Measurements from ENCODE around the gene CDIPT.

DNA sequence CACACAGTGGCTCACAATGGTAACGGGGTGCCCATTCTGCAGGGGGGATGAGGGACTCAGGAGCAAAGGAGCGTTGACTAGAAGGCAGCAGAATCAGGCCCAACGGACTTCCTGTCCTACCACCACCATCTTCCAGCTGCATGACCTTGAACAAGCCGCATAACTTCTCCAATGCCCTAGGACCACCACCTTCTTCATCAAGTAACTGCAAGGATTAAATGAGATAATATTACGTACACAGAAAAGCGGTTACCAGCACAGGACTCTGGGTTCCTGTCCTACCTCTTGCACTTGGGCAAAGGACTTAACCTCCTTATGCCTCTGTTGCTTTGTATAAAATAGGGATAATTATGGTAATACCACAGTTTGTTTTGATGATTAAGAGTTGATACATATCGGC lies 41.9 kb upstream of the CDIPT start:
- TF ChIP-seq EZH2 (IDR thresholded peaks at IDR 0.05; ENCODE audit: insufficient read depth, low read length), result no peak
- TF ChIP-seq, protein P1, sequence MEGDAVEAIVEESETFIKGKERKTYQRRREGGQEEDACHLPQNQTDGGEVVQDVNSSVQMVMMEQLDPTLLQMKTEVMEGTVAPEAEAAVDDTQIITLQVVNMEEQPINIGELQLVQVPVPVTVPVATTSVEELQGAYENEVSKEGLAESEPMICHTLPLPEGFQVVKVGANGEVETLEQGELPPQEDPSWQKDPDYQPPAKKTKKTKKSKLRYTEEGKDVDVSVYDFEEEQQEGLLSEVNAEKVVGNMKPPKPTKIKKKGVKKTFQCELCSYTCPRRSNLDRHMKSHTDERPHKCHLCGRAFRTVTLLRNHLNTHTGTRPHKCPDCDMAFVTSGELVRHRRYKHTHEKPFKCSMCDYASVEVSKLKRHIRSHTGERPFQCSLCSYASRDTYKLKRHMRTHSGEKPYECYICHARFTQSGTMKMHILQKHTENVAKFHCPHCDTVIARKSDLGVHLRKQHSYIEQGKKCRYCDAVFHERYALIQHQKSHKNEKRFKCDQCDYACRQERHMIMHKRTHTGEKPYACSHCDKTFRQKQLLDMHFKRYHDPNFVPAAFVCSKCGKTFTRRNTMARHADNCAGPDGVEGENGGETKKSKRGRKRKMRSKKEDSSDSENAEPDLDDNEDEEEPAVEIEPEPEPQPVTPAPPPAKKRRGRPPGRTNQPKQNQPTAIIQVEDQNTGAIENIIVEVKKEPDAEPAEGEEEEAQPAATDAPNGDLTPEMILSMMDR (IDR thresholded peaks at IDR 0.05; ENCODE audit: insufficient read depth, low read depth, low read length), result no peak
